SK-N-SH (cell line): ENCODE results near the gene SCGB3A1.

Source experiments
- EP300 ChIP-seq, 2 experiments: IDR thresholded peaks; 2 replicates each; pipeline versions ENCODE4 v1.4.0 to v1.6.1; 2012; ENCODE audit warnings: borderline replicate concordance in 1 of 2, low read depth in 1 of 2, low read length in 1 of 2
- FOXM1 ChIP-seq: IDR thresholded peaks from 2 replicates; pipeline ENCODE4 v1.4.0; 2012; ENCODE audit warnings: low read depth, mild to moderate bottlenecking
- GABPA ChIP-seq: IDR thresholded peaks from 2 replicates; pipeline ENCODE4 v1.4.0; 2012; ENCODE audit warnings: low read depth, mild to moderate bottlenecking
- GATA2 ChIP-seq: sonication (generic); formaldehyde crosslinking; IDR thresholded peaks from 2 replicates; pipeline ENCODE4 v1.5.0; 2020; ENCODE audit warnings: mild to moderate bottlenecking, missing genetic modification reagents
- POLR2AphosphoS5 ChIP-seq: IDR thresholded peaks from 2 replicates; pipeline ENCODE4 v1.6.1; 2012; ENCODE audit warnings: low read depth, low read length
- RAD21 ChIP-seq: IDR thresholded peaks from 2 replicates; pipeline ENCODE4 v1.6.1; 2012; ENCODE audit warnings: mild to moderate bottlenecking, low read length
- SMC3 ChIP-seq: IDR thresholded peaks from 2 replicates; pipeline ENCODE4 v1.6.1; 2012; ENCODE audit warnings: low read depth, low read length, improper control_type of control experiment
- TAF1 ChIP-seq: IDR thresholded peaks from 2 replicates; pipeline ENCODE4 v1.6.1; 2012; ENCODE audit warnings: low read depth, mild to moderate bottlenecking, low read length, moderate library complexity, borderline replicate concordance
- TEAD4 ChIP-seq: IDR thresholded peaks from 2 replicates; pipeline ENCODE4 v1.4.0; 2012; ENCODE audit warnings: mild to moderate bottlenecking, borderline replicate concordance; ENCODE audit not compliant: insufficient read depth
- TF ChIP-seq, protein P1 (sequence below): IDR thresholded peaks from 2 replicates; pipeline ENCODE4 v1.6.1; 2012; ENCODE audit warnings: mild to moderate bottlenecking, low read depth, low read length, moderate library complexity
- TF ChIP-seq, protein P2 (sequence below): fragments of 200-600 bp; sonication (generic); IDR thresholded peaks from 2 replicates; pipeline ENCODE4 v1.6.1; 2017; ENCODE audit warnings: antibody characterized with exemption, mild to moderate bottlenecking, moderate library complexity
- TF ChIP-seq, protein P3 (sequence below): IDR thresholded peaks from 2 replicates; pipeline ENCODE4 v1.4.0; 2012; ENCODE audit warnings: low read depth, borderline replicate concordance

DNA sequence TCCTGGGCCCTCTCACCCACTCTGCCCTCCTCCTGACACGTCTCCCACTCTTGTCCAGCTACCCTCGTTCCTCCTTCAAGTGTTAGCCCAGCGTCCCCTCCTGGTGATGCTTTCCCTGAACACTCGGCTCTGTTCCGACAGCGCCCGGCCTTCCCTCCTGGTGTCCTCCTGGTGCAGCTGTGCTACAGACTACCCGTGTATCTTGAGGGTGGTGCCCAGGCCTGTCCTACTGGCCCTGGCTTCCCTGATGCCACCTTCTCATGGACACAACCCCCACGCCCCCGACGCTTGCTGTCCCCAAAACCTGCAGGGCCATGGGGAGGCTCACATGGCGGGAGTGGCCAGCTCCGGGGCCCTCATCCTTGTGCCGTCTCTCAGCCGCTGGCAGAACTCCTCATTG lies 21.4 kb upstream of the SCGB3A1 start:
- TF ChIP-seq POLR2AphosphoS5 (no peak), RAD21 (no peak), TAF1 (no peak), GATA2 (CRISPR knock-in tag) (no peak), SMC3 (no peak), TEAD4 (no peak), FOXM1 (no peak), EP300 (IDR thresholded peaks at IDR 0.05; ENCODE audit: borderline replicate concordance in 1 of 2, low read depth in 1 of 2, low read length in 1 of 2) (no peak), GABPA (no peak)
- TF ChIP-seq, protein P1, sequence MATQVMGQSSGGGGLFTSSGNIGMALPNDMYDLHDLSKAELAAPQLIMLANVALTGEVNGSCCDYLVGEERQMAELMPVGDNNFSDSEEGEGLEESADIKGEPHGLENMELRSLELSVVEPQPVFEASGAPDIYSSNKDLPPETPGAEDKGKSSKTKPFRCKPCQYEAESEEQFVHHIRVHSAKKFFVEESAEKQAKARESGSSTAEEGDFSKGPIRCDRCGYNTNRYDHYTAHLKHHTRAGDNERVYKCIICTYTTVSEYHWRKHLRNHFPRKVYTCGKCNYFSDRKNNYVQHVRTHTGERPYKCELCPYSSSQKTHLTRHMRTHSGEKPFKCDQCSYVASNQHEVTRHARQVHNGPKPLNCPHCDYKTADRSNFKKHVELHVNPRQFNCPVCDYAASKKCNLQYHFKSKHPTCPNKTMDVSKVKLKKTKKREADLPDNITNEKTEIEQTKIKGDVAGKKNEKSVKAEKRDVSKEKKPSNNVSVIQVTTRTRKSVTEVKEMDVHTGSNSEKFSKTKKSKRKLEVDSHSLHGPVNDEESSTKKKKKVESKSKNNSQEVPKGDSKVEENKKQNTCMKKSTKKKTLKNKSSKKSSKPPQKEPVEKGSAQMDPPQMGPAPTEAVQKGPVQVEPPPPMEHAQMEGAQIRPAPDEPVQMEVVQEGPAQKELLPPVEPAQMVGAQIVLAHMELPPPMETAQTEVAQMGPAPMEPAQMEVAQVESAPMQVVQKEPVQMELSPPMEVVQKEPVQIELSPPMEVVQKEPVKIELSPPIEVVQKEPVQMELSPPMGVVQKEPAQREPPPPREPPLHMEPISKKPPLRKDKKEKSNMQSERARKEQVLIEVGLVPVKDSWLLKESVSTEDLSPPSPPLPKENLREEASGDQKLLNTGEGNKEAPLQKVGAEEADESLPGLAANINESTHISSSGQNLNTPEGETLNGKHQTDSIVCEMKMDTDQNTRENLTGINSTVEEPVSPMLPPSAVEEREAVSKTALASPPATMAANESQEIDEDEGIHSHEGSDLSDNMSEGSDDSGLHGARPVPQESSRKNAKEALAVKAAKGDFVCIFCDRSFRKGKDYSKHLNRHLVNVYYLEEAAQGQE = no peak
- TF ChIP-seq, protein P2, sequence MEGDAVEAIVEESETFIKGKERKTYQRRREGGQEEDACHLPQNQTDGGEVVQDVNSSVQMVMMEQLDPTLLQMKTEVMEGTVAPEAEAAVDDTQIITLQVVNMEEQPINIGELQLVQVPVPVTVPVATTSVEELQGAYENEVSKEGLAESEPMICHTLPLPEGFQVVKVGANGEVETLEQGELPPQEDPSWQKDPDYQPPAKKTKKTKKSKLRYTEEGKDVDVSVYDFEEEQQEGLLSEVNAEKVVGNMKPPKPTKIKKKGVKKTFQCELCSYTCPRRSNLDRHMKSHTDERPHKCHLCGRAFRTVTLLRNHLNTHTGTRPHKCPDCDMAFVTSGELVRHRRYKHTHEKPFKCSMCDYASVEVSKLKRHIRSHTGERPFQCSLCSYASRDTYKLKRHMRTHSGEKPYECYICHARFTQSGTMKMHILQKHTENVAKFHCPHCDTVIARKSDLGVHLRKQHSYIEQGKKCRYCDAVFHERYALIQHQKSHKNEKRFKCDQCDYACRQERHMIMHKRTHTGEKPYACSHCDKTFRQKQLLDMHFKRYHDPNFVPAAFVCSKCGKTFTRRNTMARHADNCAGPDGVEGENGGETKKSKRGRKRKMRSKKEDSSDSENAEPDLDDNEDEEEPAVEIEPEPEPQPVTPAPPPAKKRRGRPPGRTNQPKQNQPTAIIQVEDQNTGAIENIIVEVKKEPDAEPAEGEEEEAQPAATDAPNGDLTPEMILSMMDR = no peak
- TF ChIP-seq, protein P3, sequence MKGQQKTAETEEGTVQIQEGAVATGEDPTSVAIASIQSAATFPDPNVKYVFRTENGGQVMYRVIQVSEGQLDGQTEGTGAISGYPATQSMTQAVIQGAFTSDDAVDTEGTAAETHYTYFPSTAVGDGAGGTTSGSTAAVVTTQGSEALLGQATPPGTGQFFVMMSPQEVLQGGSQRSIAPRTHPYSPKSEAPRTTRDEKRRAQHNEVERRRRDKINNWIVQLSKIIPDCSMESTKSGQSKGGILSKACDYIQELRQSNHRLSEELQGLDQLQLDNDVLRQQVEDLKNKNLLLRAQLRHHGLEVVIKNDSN = no peak
